Fibroblast of gingiva (primary cell): ENCODE measurements around the gene BBS10.
A peak's percentile ranks its signal among the peaks of the same experiment; 100 is the strongest.
"Not testable (repeated sequence)": the region's sequence is repeated elsewhere in the genome, so short reads cannot be mapped to it uniquely, and the experiment has no call there.

Experiments used
- DNase-seq: peaks from one replicate; pipeline ENCODE4 v3.0.0-alpha.2; 2011; ENCODE audit warnings: low read depth

The BBS10 gene

GRCh38 chr12:76348079-76348901, at the start of gene BBS10:
BBS10 (minus strand) TSS chr12:76348415; CDS start chr12:76348358, 57 bp downstream.
- DNase-seq = peak; percentile 88

- no peak for DNase-seq
Observed at GRCh38 chr12:76391461-76391860, 43.2 kb upstream of the BBS10 start.

DNA sequence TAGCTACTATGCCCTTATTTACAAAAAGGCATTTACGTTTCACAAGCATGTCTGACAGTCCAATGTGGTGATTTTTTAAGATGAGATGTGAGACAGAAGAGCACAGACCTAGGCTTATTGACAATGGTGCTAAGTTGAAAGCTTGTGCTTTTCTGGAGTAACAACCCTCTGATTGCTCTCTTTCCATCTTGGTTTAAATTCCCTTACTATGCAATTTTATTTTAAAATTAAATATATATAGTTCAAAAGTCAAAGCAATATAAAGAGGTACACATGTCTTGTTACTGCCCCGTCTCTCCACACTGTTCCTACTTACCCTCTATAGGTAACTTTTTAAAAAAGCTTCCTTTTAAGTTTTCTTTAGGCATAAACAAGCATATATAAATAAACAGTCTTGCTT, 39.4 kb upstream of the BBS10 start:
- no peak for DNase-seq

DNA sequence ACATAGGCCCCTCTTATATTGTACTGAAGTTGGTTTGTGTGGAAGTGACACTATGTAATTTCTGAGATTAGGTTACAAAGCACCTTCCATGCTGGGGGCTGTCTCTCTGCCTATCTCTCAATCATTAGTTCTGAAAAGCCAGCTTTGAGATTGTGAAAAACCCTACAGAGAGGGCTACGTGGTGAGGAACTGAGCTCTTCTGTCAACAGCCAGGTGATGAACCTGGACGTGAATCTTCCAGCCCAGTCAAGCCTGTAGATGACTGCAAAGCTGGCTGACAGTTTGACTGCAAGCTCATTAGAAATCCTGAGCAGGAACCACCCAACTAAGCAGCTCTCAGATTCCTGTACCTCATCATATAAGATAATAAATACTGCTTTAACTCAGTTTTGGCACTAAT, 36.3 kb upstream of the BBS10 start:
- DNase-seq = no peak

DNA sequence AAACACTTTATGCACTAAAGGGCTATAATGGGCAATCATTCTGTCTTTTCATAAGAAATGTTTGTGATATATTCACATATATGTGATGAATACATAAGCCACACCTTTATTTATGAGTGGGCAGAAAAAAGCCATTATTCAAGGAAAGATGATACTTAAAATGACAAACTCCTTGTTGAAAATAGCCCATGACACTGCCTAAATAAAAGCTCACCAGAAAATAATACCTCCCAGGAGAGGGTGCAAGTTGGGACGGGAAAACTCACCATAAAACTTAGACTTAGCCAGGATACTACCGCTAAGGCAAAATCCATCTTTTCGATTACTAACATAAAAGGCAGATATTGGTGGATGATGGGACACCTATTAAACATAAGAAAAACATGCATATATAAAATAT, 35.8 kb upstream of the BBS10 start:
- no peak for DNase-seq

DNA sequence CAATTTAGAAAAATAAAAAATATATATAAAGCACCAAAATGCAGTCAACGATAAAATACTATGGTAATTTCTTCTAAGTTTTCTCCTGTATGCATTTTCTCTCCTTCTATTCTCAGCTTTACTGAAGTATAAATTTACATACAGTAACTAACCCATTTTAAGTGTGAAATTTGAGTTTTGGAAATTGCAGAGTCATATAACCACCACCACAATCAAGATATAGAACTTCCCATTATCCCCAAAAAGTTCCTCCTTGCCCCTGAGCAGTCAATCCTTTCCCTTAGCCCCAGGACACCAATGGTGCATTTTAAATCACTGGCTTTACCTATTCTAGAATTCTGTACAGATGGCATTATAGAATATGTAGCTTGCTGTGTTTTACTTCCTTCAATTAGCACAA, 31.0 kb upstream of the BBS10 start:
- no peak for DNase-seq

DNA sequence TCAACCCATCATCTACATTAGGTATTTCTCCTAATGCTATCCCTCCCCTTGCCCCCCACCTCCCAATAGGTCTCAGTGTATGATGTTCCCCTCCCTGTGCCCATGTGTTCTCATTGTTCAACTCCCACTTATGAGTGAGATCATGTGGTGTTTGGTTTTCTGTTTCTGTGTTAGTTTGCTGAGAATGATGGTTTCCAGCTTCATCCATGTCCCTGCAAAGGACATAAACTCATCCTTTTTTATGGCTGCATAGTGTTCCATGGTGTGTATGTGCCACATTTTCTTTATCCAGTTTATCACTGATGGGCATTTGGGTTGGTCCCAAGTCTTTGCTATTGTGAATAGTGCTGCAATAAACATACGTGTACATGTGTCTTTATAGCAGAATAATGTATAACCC, 28.7 kb upstream of the BBS10 start:
- DNase-seq = not testable (repeated sequence)

GRCh38 chr12:76375939-76376338, 27.7 kb upstream of the BBS10 start:
- DNase-seq = peak; percentile 39

GRCh38 chr12:76375470-76375869, 27.3 kb upstream of the BBS10 start:
- DNase-seq = no peak

DNA sequence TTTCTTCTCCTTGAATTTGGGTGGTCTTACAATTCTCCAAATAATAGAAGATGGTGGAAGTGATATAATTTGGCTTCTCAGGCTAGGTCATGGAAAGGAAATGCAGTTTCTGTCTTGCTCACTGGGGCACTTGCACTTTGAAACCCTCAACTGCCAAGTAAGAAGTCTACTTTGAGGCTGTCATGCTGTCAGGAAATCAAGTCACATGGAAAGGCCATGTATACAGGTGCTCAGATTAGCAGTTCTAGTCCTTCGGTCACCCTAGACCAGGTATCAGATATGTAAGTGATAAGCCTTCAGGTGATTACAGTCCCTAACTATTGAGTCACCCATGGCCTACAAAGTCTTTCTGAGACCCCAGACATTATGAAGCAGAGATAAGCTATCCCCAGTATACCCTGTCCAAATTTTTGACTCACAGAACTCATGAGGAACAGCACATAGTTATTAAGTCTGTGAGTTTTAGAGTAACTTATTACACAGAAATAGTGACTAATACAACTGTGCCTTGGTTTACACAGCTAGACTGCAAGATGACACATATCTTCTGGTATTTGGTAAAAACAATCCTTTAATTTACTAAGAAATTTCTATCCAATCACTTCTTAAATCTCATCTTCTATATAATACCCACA, 26.3 kb upstream of the BBS10 start:
- no peak for DNase-seq

DNA sequence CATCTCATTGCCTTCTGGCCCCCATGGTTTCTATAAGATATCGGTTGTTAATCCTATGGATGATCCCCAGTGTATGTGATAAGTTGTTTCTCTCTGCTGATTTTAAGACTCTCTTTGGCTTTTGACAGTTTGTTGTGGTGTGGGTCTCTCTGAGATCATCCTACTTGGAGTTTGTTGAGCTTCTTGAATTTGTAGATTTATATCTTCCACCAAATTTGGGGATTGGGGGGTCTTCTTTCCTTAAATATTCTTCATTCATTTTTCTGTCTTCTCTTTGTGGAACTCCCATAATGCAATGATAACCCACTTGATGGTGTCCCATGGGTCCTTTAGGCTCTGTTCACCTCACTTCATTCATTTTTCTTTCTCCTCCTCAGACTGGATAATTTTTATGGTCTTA, 20.0 kb upstream of the BBS10 start:
- no peak for DNase-seq

DNA sequence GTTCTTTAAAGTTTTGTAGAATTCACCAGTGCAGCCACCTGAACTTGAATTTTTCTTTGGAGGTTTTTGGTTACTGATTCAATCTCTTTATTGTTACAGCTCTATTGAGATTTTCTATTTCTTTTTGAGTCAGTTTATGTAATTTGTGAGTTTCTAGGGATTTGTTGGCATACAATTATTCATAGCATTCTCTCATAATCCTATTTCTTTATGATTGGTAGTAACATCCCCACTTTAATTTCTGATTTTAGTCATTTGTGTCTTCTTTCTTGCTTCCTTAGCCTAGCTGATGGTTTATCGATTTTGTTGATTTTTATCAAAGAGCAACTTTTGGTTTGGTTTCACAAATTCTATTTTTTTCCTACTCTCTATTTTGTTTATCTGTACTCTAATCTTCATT, 17.9 kb upstream of the BBS10 start:
- DNase-seq = no peak

DNA sequence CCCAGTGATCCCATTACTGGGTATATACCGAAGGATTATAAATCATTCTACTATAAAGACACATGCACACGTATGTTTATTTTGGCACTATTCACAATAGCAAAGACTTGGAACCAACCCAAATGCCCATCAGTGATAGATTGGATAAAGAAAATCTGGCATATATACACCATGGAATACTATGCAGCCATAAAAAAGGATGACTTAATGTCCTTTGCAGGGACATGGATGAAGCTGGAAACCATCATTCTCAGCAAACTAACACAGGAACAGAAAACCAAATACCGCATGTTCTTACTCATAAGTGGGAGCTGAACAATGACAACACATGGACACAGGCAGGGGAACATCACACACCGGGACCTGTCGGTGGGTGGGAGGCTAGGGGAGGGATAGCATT, 15.9 kb upstream of the BBS10 start:
- not testable (repeated sequence) for DNase-seq

DNA sequence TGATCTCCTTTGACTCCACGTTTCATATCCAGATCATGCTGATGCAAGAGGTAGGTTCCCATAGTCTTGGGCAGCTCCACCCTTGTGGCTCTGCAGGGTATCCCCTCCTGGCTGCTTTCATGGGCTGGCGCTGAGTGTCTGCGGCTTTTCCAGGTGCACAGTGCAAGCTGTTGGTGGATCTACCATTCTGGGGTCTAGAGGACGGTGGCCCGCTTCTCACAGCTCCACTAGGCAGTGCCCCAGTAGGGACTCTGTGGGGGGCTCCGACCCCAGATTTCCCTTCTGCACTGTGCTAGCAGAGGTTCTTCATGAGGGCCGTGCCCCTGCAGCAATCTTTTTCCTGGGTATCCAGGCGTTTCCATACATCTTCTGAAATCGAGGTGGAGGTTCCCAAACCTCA, 12.1 kb upstream of the BBS10 start:
- no peak for DNase-seq

- no peak for DNase-seq
Observed at GRCh38 chr12:76356071-76356470, 7.9 kb upstream of the BBS10 start.

- DNase-seq = peak; percentile 73
Observed at GRCh38 chr12:76346798-76347420, 1.3 kb downstream of the BBS10 start.

DNA sequence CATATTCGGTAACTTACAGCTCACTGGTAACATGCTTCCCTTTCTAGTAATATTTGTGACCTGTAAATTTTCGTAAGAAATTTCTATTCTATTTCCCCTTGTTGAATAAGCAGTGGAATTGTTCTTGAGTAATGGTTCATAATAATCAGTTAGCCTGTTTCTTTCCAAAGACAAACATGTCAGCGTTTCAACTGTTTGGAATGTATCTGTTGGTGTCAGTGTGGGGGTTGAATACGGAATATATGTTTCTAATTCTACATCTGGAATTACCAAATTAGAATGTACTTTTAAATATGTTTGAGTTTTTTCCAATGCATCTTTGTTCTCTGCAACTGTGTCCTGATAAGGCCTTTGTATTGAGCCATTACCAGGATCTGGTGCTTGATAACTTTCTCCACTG, 2.0 kb downstream of the BBS10 start:
- DNase-seq = peak; percentile 49

DNA sequence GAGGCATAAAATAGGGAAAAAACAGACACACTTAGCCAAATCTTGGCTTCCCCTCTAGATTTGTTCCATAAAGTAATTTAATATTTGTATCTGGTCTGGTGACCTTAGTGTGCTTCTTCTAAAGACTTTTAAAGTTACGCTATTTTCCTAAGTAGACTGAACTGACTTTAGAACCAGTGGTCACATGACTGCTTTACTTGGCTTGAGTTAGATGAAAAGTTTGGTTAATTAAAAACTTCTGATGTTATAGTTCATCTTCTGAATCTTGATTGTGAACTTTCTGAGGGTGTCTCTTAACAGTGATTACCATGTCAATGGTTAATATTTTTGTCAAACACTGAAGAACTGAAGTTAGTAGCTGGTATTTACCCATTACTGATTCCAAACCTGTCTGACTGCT, 2.6 kb downstream of the BBS10 start:
- DNase-seq = no peak

DNA sequence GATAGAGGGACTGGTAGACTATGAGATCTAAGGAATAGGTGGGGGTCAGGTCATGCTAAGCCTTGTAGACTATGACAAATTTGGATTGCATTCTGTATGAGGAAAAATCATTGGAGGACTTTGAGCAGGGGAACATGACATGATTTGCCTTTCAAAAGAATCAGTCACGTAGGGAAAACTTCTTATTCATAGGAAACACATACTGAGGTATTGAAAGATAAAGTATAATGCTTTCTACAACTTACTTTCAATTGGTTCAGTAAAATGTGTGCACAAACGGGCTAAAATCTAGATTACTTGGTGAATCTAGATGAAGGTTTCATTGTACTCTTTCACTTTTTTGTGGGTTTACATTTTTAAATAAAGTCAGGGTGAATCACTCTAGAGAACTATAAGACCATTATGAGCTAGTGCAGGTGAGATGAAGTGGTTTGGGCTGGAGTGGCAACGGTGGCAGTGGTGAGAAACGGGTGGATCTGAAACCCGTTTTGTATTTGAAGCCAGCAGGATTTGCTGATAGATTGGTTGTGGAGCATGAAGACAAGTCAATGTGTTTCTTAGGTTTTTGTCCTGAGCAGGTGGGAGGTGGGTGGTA, 6.7 kb downstream of the BBS10 start:
- no peak for DNase-seq

- peak; percentile 31 for DNase-seq
Observed at GRCh38 chr12:76340680-76341435, 7.4 kb downstream of the BBS10 start.

DNA sequence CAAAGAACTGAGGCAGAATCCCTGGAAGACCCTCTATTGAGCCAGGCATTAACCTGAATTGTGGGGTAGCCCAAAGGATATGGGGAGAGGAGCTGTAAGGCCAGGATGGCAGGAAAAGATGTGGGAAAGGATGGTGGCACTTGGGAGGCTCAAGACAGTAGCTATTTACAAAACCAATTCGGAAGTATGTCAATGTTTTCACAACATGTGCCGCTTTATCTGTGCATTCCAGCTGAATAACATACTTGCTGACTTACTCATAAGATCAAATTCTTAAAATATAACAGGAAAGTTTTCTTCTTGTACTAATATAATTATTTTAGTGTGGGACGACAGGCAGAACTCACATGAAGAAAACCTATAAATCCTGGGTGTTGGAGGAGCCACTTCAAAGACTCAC, 10.6 kb downstream of the BBS10 start:
- peak; percentile 62 for DNase-seq

GRCh38 chr12:76332606-76333005, 15.6 kb downstream of the BBS10 start:
- DNase-seq = no peak
